ENCODE measurements around the gene LNPEP.

The LNPEP gene

GRCh38 chr5:96903300-96903699 is 32.6 kb upstream of the LNPEP start:
- DNase-seq (ENCODE audit: extremely low read depth, low read depth) = no peak
- TF ChIP-seq, protein P1, sequence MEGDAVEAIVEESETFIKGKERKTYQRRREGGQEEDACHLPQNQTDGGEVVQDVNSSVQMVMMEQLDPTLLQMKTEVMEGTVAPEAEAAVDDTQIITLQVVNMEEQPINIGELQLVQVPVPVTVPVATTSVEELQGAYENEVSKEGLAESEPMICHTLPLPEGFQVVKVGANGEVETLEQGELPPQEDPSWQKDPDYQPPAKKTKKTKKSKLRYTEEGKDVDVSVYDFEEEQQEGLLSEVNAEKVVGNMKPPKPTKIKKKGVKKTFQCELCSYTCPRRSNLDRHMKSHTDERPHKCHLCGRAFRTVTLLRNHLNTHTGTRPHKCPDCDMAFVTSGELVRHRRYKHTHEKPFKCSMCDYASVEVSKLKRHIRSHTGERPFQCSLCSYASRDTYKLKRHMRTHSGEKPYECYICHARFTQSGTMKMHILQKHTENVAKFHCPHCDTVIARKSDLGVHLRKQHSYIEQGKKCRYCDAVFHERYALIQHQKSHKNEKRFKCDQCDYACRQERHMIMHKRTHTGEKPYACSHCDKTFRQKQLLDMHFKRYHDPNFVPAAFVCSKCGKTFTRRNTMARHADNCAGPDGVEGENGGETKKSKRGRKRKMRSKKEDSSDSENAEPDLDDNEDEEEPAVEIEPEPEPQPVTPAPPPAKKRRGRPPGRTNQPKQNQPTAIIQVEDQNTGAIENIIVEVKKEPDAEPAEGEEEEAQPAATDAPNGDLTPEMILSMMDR (IDR thresholded peaks at IDR 0.05; ENCODE audit: low read depth, low read length) = no peak

DNA sequence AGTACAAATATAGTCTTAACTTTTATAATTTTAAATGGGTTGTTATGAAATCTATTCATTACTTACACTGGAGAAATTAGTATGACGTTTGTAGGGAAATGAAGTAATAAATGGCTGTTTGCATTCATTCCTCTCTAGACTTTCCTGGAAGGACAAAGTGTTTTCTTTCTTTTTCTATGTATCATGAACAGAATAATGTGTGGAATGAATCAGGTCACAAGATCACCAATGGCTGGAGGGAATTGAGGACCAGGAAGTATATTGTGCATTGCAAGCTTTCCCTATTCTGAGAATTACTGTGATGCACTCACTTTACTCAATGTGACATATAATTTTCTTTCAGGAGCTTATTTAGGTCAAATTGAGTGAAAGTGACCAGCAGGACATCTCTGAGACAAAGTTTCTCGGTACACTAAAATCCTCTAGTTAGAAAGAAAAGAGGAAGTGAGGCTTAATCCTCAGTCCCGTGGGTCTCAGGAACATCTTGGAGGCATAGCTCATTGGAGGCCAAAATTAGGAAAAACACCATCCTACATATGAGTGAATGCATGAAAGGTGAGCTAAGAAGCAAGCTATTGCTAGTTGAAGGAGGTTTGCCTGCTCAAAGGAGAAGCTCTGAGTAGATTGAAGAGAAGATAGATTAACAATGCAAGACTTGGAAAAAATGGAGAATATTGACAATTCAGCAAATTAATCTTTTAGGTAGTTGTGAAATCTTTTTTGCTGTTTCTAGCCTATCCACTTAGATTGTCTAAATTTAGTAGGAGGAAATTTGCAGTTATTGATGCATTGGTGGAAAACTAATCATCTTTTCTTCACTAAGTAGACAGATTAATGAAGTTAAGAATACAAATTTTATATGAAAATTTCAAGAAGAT is 31.6 kb upstream of the LNPEP start:
- DNase-seq (ENCODE audit: extremely low read depth, low read depth) = no peak
- TF ChIP-seq, protein P1 (IDR thresholded peaks at IDR 0.05; ENCODE audit: low read depth, low read length) = no peak

- DNase-seq (ENCODE audit: extremely low read depth, low read depth) = no peak
- TF ChIP-seq, protein P1 (IDR thresholded peaks at IDR 0.05; ENCODE audit: low read depth, low read length) = no peak
Observed at GRCh38 chr5:96905864-96906263, 30.0 kb upstream of the LNPEP start.

- TF ChIP-seq, protein P1 (IDR thresholded peaks at IDR 0.05; ENCODE audit: low read depth, low read length) = no peak
- no peak for DNase-seq (ENCODE audit: extremely low read depth, low read depth)
Observed at GRCh38 chr5:96909003-96909402, 26.9 kb upstream of the LNPEP start.

GRCh38 chr5:96909435-96909834 is 26.4 kb upstream of the LNPEP start:
- TF ChIP-seq, protein P1 (IDR thresholded peaks at IDR 0.05; ENCODE audit: low read depth, low read length) = no peak
- DNase-seq (ENCODE audit: extremely low read depth, low read depth) = no peak

DNA sequence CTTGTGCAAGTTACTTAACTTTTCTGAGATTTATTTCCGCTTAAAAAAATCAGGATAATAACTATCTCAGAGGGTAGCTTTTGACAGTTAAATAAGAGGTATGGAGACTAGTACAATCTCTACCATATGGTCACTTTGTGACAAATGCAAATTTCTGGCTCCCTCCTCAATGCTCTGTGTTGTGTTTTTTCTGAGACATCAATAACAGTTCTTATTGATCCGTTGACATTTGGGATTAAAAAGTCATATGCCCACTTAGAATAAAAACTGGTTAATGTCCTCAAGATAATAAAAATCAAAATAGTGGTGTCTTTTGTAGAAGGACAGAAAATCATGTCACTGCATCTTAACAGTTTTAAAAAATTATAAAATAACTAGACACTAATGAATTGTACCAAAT is 24.7 kb upstream of the LNPEP start:
- DNase-seq (ENCODE audit: extremely low read depth, low read depth) = no peak
- TF ChIP-seq, protein P1 (IDR thresholded peaks at IDR 0.05; ENCODE audit: low read depth, low read length) = no peak

DNA sequence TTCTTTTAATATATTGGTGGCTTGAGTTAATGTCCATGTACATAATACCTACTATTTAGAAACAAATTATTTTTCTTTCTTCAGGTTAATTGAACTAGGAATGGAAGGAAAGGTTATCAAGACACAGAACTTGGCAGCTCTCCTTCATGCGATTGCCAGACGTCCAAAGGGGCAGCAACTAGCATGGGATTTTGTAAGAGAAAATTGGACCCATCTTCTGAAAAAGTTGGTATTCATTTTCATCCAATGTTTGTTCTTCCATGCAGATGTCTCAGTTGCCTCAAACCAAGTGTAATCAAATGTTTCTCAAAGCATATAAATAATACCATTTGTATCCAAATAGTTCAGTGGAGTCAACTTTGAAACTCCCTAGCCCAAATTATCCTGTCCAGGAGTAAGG is 22.6 kb upstream of the LNPEP start:
- TF ChIP-seq, protein P1 (IDR thresholded peaks at IDR 0.05; ENCODE audit: low read depth, low read length) = no peak
- DNase-seq (ENCODE audit: extremely low read depth, low read depth) = no peak
